Activated T-cell treated with anti-CD3 and anti-CD28 coated beads for 24 hours (primary cell): ENCODE measurements around the gene VIPR2.

Source experiments
- DNase-seq: peaks from one replicate; pipeline ENCODE4 v3.0.0-alpha.2; 2020; ENCODE audit warnings: low read depth

Gene VIPR2

GRCh38 chr7:159157714-159158113, 13.0 kb upstream of the VIPR2 start:
- DNase-seq, result no peak

- DNase-seq, result no peak
Observed at GRCh38 chr7:159156436-159157245, 12.0 kb upstream of the VIPR2 start.

- no peak for DNase-seq
Observed at GRCh38 chr7:159155410-159155809, 10.7 kb upstream of the VIPR2 start.

- DNase-seq, result no peak
Observed at GRCh38 chr7:159154243-159154642, 9.6 kb upstream of the VIPR2 start.

- DNase-seq, result no peak
Observed at GRCh38 chr7:159153511-159153910, 8.8 kb upstream of the VIPR2 start.

DNA sequence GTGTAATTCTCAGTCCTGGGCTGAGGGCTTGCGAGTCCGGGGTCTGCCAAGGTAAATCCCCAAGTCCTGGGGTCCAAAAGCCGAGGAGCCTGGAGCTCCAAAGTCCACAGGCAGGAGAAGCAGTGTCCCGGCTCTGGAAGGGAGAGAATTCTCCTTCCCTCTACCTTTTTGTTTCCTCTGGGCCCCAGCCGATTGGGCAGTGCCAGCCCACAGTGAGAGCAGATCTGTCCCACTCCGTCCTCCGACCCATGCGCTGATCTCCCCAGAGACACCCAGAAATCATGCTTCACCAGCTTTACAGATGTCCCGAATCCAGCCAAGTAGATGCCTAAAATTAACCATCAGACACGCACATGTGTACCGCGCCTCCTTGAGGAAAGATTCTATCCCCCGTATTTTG, 8.1 kb upstream of the VIPR2 start:
- DNase-seq, result no peak

- no peak for DNase-seq
Observed at GRCh38 chr7:159151231-159151630, 6.6 kb upstream of the VIPR2 start.

- no peak for DNase-seq
Observed at GRCh38 chr7:159149488-159149887, 4.8 kb upstream of the VIPR2 start.

DNA sequence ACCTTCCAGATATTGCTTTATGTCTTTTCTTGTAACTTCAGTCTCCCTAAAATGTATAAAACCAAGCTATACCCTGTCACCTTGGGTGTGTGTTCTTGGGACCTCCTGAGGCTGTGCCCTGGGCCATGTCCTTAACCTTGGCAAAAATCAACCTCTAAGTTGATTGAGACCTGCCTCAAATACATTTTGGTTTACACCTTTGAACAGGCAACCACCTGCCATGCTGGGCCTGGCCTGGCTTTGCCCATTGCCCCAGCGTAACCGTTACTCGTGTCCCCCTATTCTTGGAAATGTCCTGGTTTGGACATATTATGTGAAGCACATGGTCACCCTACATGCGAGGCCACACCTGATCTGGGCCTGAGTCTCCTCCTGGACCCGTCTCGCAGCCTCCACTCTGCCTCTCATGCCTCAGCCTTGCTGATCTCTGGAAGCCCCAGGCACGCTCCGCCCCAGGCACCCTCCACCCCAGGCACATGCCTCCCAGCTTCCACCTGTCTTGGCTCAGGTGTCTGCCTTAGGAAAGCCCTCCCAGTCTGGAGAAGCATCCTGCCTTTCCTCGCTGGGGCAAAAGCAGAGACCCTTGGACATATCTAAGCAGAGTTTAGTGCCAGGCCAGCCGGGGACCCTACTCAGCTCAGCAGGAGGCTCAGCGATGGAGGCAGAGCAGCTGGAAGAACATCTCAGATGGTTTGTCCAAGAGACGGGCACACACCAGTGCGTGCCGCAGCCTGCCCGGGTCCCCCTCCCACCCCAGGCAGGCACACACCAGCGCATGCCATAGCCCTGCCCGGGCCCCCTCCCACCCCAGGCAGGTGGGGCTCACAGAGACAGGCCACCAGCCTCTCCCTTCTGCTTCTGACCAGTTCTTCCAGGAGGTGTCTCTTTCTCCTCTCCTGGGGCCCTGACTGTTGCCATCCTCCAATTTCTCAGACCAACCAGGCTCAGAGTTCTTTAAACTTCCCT, 4.0 kb upstream of the VIPR2 start:
- no peak for DNase-seq

DNA sequence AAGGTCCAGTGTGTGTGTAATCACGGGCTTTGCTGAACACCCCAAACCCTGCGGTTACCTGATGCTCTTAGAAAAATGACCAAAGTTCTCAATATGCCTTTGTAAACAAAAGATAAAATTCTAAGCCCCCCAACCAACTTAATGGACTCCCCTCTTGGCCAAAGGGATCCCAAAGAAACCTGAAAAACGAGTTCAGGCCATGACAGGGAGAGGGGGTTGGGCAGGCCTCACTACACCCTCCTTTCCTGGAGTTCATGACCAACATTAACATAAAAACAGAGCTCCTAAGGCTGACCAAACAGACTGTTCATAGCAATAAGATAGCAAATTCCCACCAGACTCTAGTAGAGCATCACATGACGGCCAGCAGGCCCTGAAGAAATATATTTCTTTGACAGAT, 3.0 kb upstream of the VIPR2 start:
- no peak for DNase-seq

DNA sequence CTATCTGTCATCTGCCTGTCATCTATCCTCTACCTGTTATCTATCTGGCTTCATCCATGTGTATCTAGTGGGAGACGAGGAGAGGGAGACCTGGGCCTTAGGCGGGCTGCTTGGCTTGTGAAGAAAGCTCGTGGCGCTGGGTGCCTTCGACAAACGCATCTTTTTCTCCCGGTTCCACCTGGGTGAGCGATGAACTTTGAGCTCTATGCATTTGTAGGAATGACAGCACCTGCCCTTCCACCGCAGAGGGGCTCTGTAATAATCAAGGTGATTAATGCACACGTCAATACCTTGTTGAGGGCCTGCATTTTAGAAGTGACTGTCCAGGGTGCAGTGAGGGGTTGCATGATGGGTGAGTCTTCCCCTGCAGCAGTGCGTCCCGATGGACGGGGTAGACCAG, 2.6 kb upstream of the VIPR2 start:
- DNase-seq, result no peak

- DNase-seq, result no peak
Observed at GRCh38 chr7:159146084-159146858, 1.6 kb upstream of the VIPR2 start.

- no peak for DNase-seq
Observed at GRCh38 chr7:159145490-159145855, 806 bp upstream of the VIPR2 start.

- peak; percentile 7 for DNase-seq
Observed at GRCh38 chr7:159143780-159144757, 598 bp downstream of the VIPR2 start.

- no peak for DNase-seq
Observed at GRCh38 chr7:159142730-159143129, 1.9 kb downstream of the VIPR2 start.

GRCh38 chr7:159142199-159142598, 2.5 kb downstream of the VIPR2 start:
- DNase-seq, result no peak

DNA sequence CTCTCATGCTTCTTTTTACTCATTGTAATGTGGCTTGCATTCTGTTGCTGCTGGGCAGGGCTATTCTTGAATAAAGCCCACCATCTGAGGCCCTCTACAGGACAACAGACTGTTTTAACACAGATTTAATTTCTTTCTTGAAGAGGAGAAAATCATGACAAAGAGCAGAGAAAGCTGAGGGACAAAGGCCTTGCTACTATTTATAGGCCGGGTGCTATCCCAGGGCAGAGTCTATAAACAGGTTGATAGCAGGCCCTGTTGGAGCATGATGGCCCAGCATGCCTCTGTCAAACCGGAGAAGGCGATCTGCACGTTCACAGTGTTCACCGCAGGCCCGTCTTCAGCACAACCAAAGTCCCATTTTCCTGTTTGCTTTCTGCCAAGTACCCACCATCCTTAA, 3.0 kb downstream of the VIPR2 start:
- DNase-seq, result no peak

- DNase-seq, result no peak
Observed at GRCh38 chr7:159141167-159141566, 3.5 kb downstream of the VIPR2 start.

GRCh38 chr7:159140170-159140910, 4.3 kb downstream of the VIPR2 start:
- no peak for DNase-seq

DNA sequence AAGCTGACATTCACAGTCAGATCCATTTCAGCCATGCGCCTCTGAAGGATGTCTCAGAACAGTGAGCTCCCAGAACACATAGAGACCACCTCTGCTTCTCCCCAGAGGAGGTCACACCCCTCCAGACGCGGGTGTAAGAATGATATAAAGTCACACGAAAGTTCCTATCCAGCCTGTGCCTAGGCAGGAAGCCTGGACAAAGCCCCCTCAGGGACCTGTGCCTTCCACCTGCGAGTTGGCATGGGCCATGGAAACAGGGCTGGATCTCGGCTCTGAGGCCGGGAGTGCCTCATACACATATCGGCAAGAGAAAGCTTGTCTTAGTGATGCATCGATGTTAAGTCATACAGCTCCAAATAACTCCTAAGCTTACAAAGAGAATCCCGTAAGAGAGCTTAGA, 5.0 kb downstream of the VIPR2 start:
- no peak for DNase-seq
